Esophagus (tissue), 2 donors: ENCODE data around the gene NSUN4. TPM values are rescaled to one million over a fixed set of nuclear protein-coding genes. Genes with fewer than 3 reads are reported as not detected.

Experiments used
- H3K27ac ChIP-seq, 2 donors: one replicate each; pipeline ENCODE4 v1.5.1; 2013; ENCODE audit warnings: low read depth in 2 of 2, mild to moderate bottlenecking in 2 of 2, inconsistent platforms in 1 of 2, low read length in 1 of 2, moderate library complexity in 1 of 2
- H3K27me3 ChIP-seq, 2 donors: one replicate each; pipeline ENCODE4 v1.6.1; 2013; ENCODE audit warnings: low read length in 2 of 2, control low read depth in 1 of 2, mild to moderate bottlenecking in 1 of 2; ENCODE audit not compliant: insufficient read depth in 2 of 2, control insufficient read depth in 1 of 2
- H3K36me3 ChIP-seq, 2 donors: one replicate each; pipeline ENCODE4 v1.6.1; 2013; ENCODE audit warnings: low read length in 1 of 2; ENCODE audit not compliant: control insufficient read depth in 2 of 2, insufficient read depth in 2 of 2
- H3K4me1 ChIP-seq, 2 donors: one replicate each; pipeline ENCODE4 v1.6.1; 2013; ENCODE audit warnings: low read length in 1 of 2; ENCODE audit not compliant: control insufficient read depth in 2 of 2, insufficient read depth in 2 of 2
- H3K4me3 ChIP-seq, 2 donors: one replicate each; pipeline ENCODE4 v1.5.1; 2013; ENCODE audit warnings: low read length in 2 of 2, mild to moderate bottlenecking in 2 of 2, low read depth in 1 of 2, moderate library complexity in 1 of 2
- H3K9me3 ChIP-seq, 2 donors: one replicate each; pipeline ENCODE4 v1.6.1; 2013; ENCODE audit warnings: mild to moderate bottlenecking in 2 of 2, low read depth in 1 of 2, low read length in 1 of 2, moderate library complexity in 1 of 2; ENCODE audit not compliant: control insufficient read depth in 2 of 2, insufficient read depth in 1 of 2
- WGBS, 2 donors: extraction: QIAGEN DNeasy Blood & Tissue Kit; methylation state at CpG; one replicate each; pipeline ENCODE4 v1.1.7; 2013; 5-methylcytosine and 5-hydroxymethylcytosine counted together
- polyA plus RNA-seq, 2 donors: library from polyadenylated mRNA; stranded (reverse); fragments of 200-250 nt; gene quantifications; one replicate each; pipeline ENCODE4 v1.2.3, GENCODE V29; 2013
- donor health status: healthy with polysubstance abuse.
- donor health status: Bipolar disorder and iron deficiency.

The NSUN4 gene
- polyA plus RNA-seq, 2 donors, result 6.6 to 12.5 TPM

DNA sequence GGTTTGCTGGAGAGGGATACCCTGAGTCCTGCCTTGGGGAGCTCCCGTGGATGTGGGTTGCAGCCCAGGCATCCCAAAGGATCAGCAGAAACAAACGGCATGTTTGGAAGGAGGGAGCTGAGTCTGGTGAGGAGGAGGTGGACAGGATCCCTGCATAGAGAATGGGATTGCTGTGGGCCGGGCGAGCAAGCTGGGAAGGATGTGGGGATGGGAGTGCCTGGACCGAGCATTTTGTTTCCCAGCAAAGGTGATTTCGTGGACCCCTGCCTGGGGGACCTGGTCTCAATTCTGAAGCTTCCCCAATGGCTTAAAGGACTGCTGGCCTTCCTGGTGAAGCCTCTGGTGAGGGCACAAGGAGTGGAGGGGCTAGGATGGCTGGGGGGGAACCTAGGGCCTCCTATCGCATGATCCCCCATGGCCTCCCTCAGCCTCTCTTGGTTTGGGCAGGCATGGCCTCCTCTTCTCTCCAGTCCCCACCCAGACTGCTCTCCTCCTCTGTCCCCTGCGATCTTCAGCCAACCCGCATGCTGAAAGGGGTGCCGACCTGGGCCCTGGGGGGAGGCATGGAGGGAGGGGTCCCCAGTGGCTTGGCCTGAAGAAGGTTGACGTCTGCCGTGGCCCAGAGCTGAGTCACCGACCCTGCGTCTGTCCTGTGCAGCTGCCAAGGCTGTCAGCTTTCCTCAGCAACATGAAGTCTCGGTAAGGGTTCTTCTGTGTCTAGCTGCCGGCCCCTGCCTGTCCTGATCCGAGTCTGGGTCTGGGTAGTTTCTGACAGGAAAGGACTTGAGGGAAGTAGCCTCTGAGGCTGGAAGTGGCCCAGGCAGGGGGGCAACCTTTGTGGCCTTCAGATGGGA, 69.8 kb downstream of the NSUN4 start:
- Histone ChIP-seq H3K4me1 (no peaks in the 10 kb centered on the region), H3K36me3 (peaks cover 3 to 26% of the 10 kb centered on the region in 2 donors), H3K27me3 (no peaks in the 10 kb centered on the region), H3K4me3 (no peak overlapping the region), H3K27ac (no peak overlapping the region), H3K9me3 (no peaks in the 10 kb centered on the region)
- WGBS, 2 donors, result 76 to 78% methylated on average over 16 to 17 of the region's 17 CpGs

GRCh38 chr1:46411010-46411405, 70.4 kb downstream of the NSUN4 start:
- H3K4me1 ChIP-seq, result no peaks in the 10 kb centered on the region
- H3K27me3 ChIP-seq, result no peaks in the 10 kb centered on the region
- peaks cover 3 to 26% of the 10 kb centered on the region in 2 donors for H3K36me3 ChIP-seq
- WGBS, 2 donors, result 75 to 84% methylated on average over 7 of the region's 7 CpGs
- no peak overlapping the region for H3K27ac ChIP-seq
- no peak overlapping the region for H3K4me3 ChIP-seq
- H3K9me3 ChIP-seq, result no peaks in the 10 kb centered on the region

Other genes starting within 250 kb of the NSUN4 start
- 1 to 10 TPM; 1.3 to 2.6 TPM for gene PIK3R3, start 208.2 kb upstream of the NSUN4 start, polyA plus RNA-seq
- 1 to 10 TPM; 2.2 to 2.3 TPM for gene TSPAN1, start 165.7 kb upstream of the NSUN4 start, polyA plus RNA-seq
- gene P3R3URF, start 164.3 kb upstream of the NSUN4 start, polyA plus RNA-seq, result not detected
- gene POMGNT1, start 142.4 kb upstream of the NSUN4 start, polyA plus RNA-seq, result 10 to 100 TPM; 17.1 to 17.2 TPM
- gene LURAP1, start 137.5 kb upstream of the NSUN4 start, polyA plus RNA-seq, result 1 to 10 TPM; 1.6 to 1.7 TPM
- 1 to 10 TPM; 6.1 to 7.0 TPM for gene RAD54L, start 93.0 kb upstream of the NSUN4 start, polyA plus RNA-seq
- gene LRRC41, start 37.2 kb upstream of the NSUN4 start, polyA plus RNA-seq, result 10 to 100 TPM; 17.4 to 32.1 TPM
- gene UQCRH, start 37.1 kb upstream of the NSUN4 start, polyA plus RNA-seq, result 100 to 1,000 TPM; 393 to 498 TPM
- 10 to 100 TPM; 12.1 to 33.2 TPM for gene FAAH, start 53.5 kb downstream of the NSUN4 start, polyA plus RNA-seq
- gene DMBX1, start 149.0 kb downstream of the NSUN4 start, polyA plus RNA-seq, result under 1 TPM in 1 of 2 donors, not detected in 1; 0.01 TPM
- gene KNCN, start 210.8 kb downstream of the NSUN4 start, polyA plus RNA-seq, result not detected